GM12873 (cell line): ENCODE results near the gene ATP2B2.

Experiments used
- CTCF ChIP-seq: IDR thresholded peaks from 2 replicates; pipeline ENCODE4 v1.5.1; 2012; ENCODE audit warnings: low read depth, mild to moderate bottlenecking, moderate library complexity, low read length, control low read depth; ENCODE audit not compliant: insufficient read depth; ENCODE audit errors: missing control alignments

Gene ATP2B2

GRCh38 chr3:10432931-10433330 is 72.5 kb downstream of the ATP2B2 start:
- TF ChIP-seq CTCF: no peak

DNA sequence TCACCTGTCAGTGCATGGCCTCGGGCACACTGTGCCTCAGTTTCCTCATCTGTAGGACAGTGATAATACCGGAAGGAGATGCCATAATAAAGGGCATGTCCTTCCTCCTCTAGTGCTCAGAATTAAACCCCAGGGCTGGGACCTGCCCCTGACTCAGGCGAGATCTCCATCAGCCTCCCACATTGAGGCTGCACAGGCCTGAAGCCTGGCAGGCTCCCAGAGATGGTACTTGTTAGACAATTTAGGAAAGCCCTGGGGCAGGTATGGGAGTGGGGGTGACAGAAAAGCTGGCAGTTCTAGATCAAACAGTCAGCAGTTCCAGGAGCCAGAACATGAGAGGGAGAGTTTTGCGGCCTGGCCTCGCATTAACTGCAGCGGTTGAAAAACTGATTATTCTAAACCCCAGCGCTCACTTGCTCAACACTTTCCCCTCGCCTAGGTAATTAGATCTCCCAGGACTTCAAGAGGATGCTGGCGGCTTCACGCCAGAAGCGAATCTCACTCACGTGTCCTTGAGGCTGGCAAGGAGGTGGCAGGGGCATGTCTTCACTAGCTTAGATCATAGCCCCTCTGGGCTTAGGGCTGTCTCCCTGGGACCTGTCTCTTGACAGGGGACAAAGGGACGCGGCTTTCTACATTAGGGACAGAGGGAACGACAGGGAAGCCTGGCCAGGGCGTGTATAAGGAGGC is 73.1 kb downstream of the ATP2B2 start:
- no peak for TF ChIP-seq CTCF

DNA sequence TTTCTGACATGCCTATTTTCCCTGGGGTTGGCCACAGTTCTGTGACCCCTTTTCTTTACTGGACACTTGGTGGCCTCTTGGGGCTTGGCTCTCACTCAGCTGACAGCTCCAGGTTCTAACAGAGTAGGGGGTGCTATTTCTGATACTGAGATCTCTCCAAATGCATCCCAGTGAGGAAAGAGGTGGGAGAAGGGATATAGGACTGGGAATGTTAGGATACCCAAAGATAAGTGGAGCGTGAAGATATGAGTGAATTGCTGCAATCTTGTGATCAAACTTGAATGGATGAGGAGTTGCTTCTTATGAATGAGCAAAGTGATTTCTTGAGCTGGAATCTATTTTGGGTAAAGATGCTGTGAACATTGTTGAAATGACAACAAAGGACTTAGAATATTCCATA is 74.6 kb downstream of the ATP2B2 start:
- TF ChIP-seq CTCF: no peak

- no peak for TF ChIP-seq CTCF
Observed at GRCh38 chr3:10428406-10429091, 76.8 kb downstream of the ATP2B2 start.

- no peak for TF ChIP-seq CTCF
Observed at GRCh38 chr3:10426346-10427220, 78.8 kb downstream of the ATP2B2 start.

DNA sequence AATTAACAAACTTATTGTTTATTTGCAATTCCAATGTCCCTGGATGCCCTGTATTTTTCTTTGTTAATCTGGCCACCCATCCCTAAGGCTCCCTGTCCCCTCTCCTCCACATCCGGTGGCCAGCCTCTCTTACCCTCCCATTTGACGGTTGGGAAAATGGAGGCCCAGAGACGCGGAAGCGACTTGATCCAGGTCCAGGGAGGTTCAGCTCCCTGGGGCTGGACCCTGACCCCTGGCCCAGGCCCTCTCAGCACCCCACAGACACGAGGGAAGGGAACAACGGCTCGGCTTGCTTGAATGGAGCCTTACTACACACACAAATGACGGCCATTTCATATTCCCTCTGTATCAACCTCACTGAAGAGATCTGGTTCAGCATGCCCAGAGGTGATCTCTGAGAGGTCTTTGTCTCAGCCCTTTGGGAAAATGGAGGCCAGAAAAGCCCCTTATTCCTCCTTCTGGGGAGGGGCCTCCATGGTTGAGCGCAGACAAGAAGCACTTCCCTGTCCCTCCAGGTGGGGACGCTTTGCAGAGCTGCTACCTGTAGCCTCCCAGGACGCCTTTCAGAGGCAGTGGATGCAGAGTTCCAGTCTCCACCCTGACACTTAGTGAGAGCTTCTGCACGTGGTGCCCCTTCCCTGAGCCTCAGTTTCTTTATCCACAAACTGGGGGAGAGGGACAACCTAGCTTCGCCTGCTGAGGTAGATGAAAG is 82.1 kb downstream of the ATP2B2 start:
- TF ChIP-seq CTCF: no peak

DNA sequence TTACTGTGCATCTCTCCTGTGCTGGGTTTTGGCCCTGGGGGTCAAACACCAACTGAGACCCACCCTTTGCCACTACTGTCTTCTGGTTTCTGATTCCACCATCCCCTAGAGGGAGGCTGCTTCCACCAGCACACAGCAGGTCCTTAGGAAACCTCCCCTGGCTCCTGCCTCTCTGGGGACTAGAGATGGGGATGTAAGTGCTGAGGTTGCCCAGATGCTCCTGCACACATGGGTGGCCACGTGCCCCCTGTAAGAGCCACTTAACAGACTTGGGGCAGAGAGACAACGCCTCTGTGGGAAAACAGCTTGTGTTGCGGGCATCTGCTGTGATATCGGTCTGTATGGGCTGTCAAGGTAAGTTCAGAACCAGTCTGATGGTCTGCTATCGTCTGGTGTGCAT is 83.4 kb downstream of the ATP2B2 start:
- TF ChIP-seq CTCF: no peak
